ENCODE measurements around the gene DGCR8.

DGCR8 gene

DNA sequence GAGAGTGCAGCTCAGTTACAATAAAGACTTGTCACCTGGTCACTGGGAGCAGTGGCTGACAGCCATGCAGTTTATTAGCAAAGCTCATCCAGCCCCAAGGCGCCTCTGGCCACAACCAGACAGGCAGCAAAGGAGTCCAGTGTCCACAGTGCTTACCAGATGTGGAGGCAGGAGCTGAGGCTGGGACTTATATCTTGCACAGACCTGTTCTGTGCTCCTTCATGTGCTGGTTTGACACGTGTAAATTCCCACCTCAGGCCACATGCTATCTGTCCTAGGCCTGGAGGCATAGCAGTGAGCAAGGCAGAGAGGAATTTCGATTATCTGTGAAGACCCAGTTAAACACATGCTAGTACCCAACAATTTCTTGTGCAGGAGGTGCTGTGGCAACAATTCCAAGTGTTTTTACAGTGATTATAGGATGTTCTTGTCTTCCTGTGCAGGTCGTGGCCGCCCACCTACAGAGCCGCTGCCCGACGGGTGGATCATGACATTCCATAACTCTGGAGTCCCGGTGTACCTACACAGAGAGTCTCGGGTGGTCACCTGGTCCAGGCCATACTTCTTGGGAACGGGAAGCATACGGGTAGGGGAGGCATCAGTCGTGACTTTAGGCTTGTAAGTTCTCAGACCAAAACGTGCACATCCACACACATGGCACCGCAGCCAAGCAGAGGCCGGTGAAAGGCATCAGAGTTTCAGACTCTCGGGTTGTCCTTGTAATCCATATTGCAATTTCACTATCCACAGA is 9.4 kb downstream of the DGCR8 start:
- in situ Hi-C loops (cut with MboI; ENCODE audit: low sequenced_read_pairs), result no loop called here

DNA sequence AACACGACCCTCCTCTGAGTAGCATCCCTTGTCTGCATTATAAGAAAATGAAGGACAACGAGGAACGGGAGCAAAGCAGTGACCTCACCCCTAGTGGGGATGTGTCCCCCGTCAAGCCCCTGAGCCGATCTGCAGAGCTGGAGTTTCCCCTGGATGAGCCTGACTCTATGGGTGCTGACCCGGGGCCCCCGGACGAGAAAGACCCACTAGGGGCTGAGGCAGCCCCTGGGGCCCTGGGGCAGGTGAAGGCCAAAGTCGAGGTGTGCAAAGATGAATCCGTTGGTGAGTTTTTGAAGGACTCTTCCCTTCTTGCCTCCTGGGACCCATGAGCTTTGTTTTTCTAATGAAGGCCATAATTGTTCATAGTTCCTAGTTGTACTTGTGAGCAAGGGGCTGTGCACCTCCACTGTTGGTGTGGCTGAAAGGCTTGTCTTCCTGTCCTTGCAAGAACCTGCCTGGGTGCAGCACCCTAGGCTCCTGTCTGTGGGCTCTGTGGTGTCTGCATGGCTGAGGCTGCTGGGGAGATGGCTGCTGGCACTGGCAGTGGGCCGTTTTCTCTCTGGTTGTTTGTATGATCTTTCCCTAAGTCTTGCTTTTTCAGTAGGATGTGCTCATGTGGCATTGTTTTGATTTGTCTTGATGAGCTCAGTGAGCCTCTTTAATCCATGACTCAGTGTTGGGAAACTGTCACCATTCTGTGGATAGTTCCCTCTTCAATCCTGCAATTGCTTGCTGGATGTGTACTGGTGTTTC is 10.1 kb downstream of the DGCR8 start:
- in situ Hi-C loops (cut with MboI; ENCODE audit: low sequenced_read_pairs), result no loop called here

DNA sequence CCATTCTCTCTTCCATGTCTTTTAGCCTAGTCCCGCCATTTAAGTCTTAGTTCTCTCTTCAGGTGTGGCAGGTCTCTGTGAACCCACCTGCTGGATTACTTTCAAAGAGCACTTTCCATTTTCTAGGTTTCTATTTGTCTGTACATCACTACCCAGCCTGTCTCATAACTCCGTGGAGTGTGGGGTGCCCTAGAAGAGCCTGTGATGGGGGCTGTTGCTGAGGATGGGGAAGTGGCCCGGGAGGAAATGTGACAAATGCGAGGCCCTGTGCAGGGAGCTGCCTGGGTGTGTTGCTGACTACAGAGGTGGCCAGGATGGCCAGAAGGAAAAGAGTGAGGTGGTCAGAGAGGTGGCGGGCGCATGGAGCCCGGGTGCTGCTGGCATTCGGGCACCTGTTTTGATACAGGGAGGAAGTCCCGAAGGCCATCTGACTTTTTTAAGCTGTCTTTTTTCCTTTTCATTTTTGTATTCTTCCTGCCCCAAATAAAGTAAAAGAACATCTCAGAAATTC is 10.7 kb downstream of the DGCR8 start:
- in situ Hi-C loops (cut with MboI; ENCODE audit: low sequenced_read_pairs), result no loop called here

DNA sequence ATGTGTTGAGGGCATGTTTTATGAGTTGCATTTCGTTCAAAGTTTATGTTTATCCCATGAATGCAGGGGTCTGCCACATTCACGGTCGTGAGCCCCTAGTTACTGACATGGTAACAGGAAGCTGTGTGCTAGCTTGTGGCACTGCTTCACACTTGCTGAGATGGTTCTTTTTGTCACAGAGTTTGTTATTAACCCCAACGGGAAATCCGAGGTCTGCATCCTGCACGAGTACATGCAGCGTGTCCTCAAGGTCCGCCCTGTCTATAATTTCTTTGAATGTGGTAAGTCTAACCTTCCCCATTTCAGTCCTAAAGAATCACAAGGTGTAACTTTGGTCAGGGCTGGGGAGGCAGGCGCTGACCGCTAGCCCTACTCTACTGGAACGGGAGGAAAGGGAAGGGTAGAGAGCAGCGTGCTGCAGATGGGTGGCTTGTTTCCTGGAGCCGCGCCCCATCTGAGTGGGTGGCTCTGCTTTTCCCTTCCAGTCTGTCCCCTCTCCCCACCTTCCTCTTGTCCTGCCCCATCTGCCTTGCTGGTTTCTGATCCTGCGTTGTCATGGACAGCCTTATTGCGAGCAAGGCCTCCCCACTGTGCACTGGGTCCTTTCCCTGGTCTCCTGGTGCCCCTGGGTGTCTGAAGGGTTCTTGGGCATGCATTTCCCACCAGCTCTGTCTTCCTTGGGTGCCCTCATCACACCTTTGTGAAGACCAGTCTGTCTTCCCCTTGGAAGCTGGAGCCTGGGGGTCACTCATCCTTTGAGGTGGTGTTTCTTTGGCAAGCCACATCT is 11.8 kb downstream of the DGCR8 start:
- in situ Hi-C loops (cut with MboI; ENCODE audit: low sequenced_read_pairs), result no loop called here

DNA sequence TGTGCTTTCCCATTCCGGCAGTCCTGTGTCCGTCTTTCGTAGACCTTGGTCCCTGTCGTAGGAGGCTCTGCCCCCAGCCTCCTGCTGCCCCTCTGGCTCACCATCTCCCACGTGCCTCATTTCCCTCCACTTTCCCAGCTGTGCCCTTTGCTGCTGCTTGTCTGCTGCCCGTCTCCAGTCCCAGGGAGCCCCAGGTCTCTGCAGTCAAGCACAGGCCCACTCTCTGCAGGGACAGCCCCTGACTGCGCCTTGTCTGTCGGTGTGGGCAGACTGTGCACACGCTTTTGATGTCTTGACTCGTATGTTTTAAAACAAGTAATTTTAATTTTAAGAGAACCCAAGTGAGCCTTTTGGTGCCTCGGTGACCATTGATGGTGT is 12.4 kb downstream of the DGCR8 start:
- in situ Hi-C loops (cut with MboI; ENCODE audit: low sequenced_read_pairs), result no loop called here

DNA sequence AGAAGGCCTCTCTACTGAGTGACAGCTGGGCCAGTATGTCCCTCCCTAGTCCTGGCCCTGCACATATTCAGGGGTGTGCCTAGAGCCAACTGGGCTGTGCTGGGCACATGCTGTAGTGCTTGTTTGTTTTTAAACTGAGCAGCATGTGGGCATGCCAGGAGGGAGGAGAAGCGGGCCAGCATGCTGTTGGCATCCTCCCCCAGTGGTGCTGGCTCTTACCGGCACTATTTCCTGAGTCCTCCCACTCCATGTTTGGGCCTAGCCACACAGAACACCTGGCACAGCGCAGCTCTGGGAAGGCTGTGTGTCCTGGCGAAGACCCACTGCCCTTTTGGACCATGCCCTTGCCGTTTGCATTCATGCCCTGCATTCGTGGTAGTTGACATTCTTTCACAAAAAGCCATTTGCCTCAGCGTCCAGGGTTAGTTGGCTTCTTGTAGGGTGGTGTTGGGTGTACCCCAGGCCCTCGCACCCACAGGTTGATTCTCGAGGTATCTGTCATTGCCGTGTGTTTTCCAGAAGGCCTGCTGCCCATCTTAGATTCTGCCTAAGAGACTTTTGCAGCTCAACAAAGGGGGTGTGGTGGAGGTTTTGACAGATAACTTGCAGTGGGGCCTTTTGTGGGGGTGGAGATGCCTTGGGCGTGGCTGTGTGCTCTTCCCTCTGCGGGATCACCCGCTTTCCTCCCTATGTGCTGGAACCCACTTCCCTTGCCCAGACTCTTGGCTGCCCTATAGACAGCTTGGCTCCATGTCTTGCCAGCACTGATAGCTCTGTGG is 13.6 kb downstream of the DGCR8 start:
- in situ Hi-C loops (cut with MboI; ENCODE audit: low sequenced_read_pairs), result no loop called here

DNA sequence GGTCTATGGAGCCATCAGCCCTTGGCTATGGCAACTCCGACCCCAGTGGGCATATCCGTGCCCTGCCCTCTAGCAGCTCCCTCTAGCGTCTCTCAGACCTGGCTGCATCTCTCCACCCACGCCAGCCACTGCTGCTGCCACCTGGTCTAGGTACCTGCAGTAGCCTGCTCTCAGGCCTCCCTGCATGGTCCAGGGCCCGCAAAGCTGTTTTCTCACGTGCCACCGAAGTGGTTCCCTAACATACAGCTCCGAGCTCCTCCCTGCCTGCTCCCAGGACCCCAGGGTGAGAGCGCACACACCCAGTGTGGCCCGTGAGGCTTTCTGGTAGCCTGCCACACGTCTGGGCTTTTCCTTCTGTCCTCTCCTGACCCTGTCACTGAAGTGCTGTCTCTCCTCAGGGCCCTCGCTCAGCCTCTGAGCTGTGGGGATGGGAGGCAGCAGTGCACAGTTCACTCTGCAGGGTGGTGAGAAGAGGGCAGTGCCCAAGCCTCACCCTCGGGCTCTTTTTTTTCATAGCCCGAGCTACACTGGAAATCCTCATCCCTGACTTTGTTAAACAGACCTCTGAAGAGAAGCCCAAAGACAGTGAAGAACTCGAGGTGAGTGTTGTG is 14.3 kb downstream of the DGCR8 start:
- in situ Hi-C loops (cut with MboI; ENCODE audit: low sequenced_read_pairs), result no loop called here

DNA sequence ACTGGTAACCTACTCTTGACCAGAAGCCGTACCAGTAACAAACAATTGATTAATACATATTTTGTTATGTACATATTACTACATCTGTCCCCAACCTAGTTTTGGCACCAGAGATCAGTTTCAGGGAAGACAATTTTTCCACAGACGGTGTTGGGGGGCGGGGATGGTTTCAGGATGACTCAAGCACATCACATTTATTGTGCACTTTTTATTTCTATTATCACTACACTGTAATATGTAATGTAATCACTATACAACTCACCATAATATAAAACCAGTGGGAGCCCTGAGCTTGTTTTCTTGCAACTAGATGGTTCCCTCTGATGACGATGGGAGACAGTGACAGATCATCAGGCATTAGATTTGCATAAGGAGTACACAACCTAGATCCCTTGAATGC is 15.5 kb downstream of the DGCR8 start:
- in situ Hi-C loops (cut with MboI; ENCODE audit: low sequenced_read_pairs), result no loop called here

DNA sequence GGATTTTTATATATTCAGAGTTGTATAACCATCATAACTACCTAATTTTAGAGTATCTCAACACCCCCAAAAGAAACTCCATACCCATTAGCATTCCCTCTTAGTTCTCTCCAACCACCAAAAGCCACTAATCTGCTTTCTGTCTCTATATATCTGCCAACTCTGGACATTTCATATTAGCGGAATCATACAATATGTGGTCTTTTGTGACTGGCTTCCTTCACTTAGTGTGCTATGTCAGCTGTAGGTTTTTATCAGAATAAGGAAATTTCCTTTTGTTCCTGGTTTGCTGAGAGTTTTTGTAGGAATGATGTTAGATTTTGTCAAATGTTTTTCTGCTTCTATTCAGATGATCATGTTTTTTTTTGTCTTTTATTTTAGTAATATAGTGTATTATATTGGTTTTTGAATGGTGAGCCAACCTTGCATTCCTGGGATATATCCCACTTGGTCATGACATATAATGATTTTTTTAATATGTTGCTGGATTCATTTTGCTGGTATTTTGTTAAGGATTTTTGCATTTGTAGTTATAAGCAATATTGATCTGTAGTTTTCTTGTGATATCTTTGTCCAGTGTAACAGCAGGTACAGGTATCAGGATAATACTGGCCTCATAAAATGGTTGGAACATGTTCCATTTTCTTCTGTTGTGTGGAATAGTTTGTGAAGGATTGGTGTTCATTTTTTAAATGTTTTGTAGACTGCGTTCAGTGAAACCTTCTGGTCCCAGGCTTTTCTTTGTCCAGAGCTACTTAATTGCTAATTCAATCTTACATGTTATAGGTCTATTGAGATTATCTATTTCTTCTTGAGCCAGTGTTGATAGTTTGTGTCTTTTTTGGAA is 16.8 kb downstream of the DGCR8 start:
- in situ Hi-C loops (cut with MboI; ENCODE audit: low sequenced_read_pairs), result no loop called here

DNA sequence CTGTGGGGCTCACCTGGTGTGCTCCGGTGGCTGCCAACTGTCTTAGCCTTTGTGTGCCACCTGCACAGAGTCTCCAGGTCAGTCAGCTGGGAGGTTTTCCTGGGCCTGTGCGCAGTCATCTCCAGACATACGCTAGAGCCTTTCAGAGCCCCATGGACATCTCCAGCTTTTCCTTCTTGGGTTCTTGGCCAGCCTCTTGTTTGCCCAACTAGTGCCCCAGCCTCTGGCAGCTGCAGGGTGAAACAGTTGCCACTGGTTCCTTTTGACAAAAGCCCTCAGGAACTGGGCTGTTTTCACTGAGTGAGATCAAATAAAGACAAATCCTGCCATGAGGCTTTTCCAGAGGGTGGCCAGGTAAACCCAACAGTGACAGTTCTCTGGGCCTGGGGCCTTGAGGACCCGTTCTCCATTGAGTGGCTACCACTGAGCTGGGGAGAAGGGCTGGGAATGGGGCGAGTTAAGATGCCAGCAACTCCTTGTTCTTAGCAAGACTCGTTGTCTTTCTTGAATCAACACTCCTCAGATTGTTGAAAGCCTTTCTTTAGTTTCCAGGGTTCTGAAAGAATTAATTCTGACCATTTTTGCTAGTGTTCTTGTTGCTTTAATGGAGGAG is 19.2 kb downstream of the DGCR8 start:
- in situ Hi-C loops (cut with MboI; ENCODE audit: low sequenced_read_pairs), result no loop called here

DNA sequence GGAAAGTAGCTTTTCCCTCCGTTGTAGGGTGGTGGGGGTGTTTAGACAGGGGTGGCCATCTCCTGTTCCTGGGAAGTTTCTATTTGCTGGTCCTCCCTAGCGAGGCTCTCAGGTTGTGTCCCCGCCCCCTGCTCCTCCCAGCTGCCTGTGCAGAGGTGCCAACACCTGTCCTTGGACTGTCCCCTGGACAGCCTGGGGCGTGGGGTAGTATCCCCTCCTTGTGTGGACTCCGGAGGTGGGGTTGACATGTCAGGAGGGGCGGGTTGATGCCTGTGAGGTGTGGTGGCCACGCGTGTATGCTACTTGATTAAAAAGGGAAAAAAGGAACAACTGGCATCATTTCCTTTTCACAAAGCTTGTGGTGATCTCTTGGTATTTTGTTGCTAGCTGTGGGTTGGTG is 21.6 kb downstream of the DGCR8 start:
- in situ Hi-C loops (cut with MboI; ENCODE audit: low sequenced_read_pairs), result no loop called here

DNA sequence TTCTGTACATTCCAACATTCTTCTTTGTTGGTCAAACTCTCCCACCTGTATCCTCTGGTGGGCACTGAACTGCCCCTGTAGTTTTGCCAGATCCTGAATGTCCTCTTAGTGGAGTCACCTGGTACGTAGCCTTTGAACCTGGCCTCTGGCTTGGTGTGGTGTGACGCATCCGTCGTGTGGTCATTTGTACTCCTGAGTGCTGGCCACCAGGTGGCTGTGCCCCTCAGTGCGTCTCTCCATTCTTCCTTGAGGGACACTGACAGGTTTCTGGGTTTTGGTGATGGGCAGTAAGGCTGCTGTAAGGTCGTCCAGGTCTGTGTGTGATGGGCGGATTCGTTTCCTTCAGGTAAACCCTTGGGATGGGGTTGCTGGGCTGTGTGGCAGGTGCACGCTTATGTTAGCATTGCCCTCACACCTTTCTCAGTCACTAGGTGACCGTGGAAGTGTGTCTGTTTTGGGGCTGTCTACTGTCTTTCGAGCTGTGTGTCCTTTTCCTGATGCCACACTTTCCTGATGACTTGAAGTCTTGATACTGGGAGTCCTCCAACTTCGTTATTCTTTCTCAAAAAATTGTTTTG is 22.3 kb downstream of the DGCR8 start:
- in situ Hi-C loops (cut with MboI; ENCODE audit: low sequenced_read_pairs), result no loop called here

DNA sequence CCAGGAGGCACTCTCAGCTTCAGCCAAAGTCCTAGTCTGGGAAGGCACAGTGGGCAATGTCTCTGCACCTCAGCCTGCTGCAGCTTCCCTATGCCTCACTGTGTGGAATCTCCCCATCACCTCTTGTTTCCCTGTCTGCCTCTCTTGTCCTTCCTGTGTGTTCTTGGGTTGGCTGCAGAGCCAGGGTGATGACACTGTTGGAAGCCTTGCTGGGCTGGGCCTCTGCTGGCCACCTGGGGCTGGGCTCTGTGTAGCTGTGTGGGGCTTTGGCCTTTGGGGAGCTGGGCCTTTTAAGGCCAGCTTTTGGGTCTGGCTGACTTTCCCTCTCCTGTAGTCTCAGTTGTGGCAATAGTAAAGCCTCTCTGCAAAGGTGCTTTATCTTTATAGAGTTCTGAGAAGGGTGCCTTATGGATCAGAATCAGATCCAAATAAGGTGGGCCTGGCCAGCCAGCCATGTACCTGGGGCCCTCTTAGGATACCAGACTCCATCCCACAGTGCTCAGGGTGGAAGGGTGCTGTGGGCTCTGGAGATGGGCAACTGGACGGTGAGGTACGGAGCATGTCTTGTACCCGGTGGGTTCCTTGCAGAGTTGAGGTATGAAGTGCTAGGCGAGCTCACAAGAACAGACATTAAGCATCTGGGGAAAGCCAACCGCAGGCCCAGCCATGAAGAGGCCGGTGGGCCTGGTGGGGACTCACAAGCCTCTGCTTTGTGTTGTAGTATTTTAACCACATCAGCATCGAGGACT is 25.6 kb downstream of the DGCR8 start:
- in situ Hi-C loops (cut with MboI; ENCODE audit: low sequenced_read_pairs), result no loop called here

DNA sequence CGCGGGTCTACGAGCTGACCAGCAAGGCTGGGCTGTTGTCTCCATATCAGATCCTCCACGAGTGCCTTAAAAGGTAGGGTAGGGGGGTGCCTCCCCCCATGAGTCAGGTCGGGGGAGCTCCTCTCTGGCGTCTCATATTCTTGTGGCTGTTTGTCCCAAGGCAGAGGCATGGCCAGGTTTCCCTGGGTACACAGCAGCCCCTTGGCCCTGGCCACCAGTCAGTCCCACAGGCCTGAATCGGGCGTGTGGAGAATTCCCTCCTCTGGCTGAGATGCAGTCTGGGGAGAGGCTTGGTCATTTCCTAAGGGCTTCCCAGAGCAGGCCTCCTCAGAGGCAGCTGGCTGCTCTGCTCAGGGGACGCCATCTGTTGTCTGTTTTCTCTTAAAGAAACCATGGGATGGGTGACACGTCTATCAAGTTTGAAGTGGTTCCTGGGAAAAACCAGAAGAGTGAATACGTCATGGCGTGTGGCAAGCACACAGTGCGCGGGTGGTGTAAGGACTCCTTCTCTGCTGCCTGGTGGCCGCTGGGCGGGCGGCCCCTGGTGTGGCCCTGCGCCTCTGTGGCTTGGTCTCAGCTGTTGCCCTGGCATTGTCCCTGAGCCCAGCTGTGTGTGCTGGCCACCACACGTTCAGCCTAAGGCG is 26.3 kb downstream of the DGCR8 start:
- in situ Hi-C loops (cut with MboI; ENCODE audit: low sequenced_read_pairs), result no loop called here

DNA sequence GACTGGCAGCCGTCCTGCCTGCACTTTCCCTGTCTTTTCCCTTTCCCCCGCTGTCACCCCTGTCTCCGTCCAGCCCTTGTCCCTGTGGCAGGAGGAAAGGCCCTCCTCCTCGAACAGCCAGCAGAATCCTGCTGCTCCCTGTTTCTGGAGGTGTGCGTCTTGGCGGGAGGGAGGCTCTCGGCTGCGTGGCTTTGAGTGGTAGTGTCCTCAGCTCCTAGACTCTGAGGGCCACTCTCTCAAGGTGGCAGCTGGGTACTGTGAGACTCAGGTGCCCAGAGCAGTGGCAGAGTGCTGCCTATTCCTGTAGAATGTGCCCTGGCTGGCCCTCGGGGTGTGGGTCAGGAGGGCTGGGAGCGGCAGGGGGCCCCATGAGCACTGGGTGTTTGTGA is 26.8 kb downstream of the DGCR8 start:
- in situ Hi-C loops (cut with MboI; ENCODE audit: low sequenced_read_pairs), result no loop called here

DNA sequence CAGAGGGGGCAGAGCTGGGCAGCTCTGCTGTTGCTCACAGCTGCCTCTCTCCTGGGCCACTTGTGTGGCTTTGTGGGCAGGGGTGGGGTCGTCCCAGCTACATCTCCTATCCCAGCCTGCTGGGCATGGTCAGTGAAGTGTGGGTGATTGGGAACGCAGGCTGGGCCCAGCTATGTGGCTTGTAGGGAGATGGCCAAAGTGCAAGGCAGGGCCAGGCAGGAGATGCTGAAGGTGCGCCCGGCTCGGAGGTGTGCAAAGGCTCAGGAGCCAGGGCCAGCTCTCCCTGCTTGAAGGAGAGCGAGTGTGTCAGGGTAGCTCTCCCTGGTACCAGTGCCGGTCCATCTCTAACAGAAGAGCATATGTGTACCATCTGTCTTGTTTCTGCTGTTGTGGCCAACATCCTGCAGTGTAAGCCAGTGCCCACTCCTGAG is 27.4 kb downstream of the DGCR8 start:
- in situ Hi-C loops (cut with MboI; ENCODE audit: low sequenced_read_pairs), result no loop called here

DNA sequence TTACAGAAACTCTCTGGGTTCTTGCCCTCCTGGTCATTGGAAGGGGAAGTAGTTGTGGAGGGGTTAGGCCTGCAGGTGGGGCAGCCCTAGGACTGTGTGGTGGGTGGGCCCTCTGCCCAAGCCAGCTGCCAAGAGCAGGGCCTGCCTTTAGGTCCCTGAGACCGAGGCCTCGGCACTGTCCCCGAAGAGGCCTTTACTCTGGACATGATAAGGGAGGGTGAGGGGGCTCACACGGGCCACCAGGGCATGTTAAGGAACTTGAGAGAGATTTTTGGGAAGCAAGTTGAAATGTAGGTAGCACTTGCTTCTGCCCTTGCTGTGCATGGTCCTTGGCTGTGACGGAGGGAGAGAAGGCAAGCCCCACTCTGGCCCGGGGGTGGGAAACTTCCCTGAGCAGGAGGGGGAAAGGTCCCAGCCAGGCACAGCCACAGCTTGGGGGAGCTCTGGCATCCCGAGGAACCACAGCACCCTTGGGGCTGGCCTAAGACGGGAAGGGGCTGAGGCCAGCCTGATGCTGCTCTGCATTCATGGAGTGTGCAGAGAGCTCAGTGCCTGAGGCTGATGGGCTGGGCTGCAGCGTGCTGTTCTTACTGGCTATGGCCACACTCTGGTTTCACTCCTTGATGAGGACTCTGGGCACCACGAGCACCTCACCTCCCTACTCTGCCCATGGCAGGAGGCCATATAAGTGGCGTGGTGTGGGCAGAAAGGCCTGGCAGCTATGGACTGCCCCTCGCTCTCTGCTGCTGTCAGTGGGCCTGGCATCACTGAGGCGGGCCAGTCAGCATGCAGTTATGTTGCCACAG is 28.1 kb downstream of the DGCR8 start:
- in situ Hi-C loops (cut with MboI; ENCODE audit: low sequenced_read_pairs), result no loop called here
